H1 (cell line): ENCODE data around the gene PREX1. TPM values are rescaled to one million over a fixed set of nuclear protein-coding genes. Genes with fewer than 3 reads are reported as not detected.

Experiments used
- CTCF ChIA-PET: fragments of 300-600 bp; sonication (Branson Sonifier 250); formaldehyde crosslinking; loops from one replicate; lab custom pipeline; 2021; ENCODE audit not compliant: partially characterized antibody; lab: Charles Lee
- POLR2A ChIA-PET: fragments of 300-600 bp; sonication (Branson Sonifier 250); formaldehyde crosslinking; loops from one replicate; lab custom pipeline; 2021; ENCODE audit warnings: inconsistent platforms; ENCODE audit not compliant: partially characterized antibody; lab: Charles Lee
- DNase-seq, 2 experiments: peaks; one replicate each; pipeline versions ENCODE4 v3.0.0 to v3.0.0-alpha.2; 2010 to 2022; ENCODE audit warnings: low spot score in 2 of 2, low read depth in 1 of 2, mixed read lengths in 1 of 2
- FAIRE-seq: peaks from 2 replicates; lab custom pipeline; 2011; peaks lifted over from hg19 to GRCh38; lab: Jason Lieb, UNC
- H2AFZ ChIP-seq: 2 replicates; pipeline ENCODE4 v1.8.1; 2012; ENCODE audit warnings: low read length, inconsistent platforms
- H2AK5ac ChIP-seq: 2 replicates; pipeline ENCODE4 v1.6.1; 2013; ENCODE audit warnings: low read depth, low read length
- H2BK120ac ChIP-seq: replicated peaks from 2 replicates; pipeline ENCODE3; 2013; ENCODE audit warnings: low read depth, low read length, inconsistent platforms
- H2BK12ac ChIP-seq: 2 replicates; pipeline ENCODE4 v1.6.1; 2013; ENCODE audit warnings: low read depth, low read length
- H2BK15ac ChIP-seq: 2 replicates; pipeline ENCODE4 v1.6.1; 2013; ENCODE audit warnings: low read length
- H2BK20ac ChIP-seq: 2 replicates; pipeline ENCODE4 v1.6.1; 2013; ENCODE audit warnings: low read length
- H2BK5ac ChIP-seq: 2 replicates; pipeline ENCODE4 v1.6.1; 2013; ENCODE audit warnings: low read depth, low read length
- H3K14ac ChIP-seq: 2 replicates; pipeline ENCODE4 v1.6.1; 2013; ENCODE audit warnings: inconsistent platforms; ENCODE audit not compliant: insufficient read length
- H3K18ac ChIP-seq: 2 replicates; pipeline ENCODE4 v1.6.1; 2013; ENCODE audit warnings: low read length; ENCODE audit errors: extremely low read depth
- H3K23ac ChIP-seq: 2 replicates; pipeline ENCODE4 v1.6.1; 2013; ENCODE audit warnings: inconsistent platforms; ENCODE audit not compliant: insufficient read length
- H3K23me2 ChIP-seq: 2 replicates; pipeline ENCODE4 v1.6.1; 2013; ENCODE audit warnings: low read depth, low read length
- H3K27ac ChIP-seq: 2 replicates; pipeline ENCODE4 v1.6.1; 2011; ENCODE audit warnings: low read depth, low read length, inconsistent platforms
- H3K27me3 ChIP-seq, 4 experiments: replicated peaks in 1 of 4; 1 replicate in 1 of 4; 2 replicates in 3 of 4; pipeline versions ENCODE4 v1.6.1 to v1.8.1; 2011 to 2013; ENCODE audit warnings: low read length in 3 of 4, mild to moderate bottlenecking in 3 of 4, inconsistent platforms in 2 of 4, mixed read lengths in 2 of 4, moderate library complexity in 1 of 4; ENCODE audit not compliant: control insufficient read depth in 3 of 4, insufficient read depth in 3 of 4; ENCODE audit errors: extremely low read depth in 1 of 4
- H3K36me3 ChIP-seq, 4 experiments: 2 replicates each; pipeline versions ENCODE4 v1.6.1 to v1.8.1; 2011 to 2013; ENCODE audit warnings: mild to moderate bottlenecking in 4 of 4, low read length in 3 of 4, moderate library complexity in 2 of 4, control low read depth in 1 of 4, inconsistent platforms in 1 of 4; ENCODE audit not compliant: insufficient read depth in 4 of 4, control insufficient read depth in 2 of 4
- H3K4ac ChIP-seq: replicated peaks from 2 replicates; pipeline ENCODE3; 2013; ENCODE audit warnings: low read length, low read depth, mixed read lengths, inconsistent platforms; ENCODE audit not compliant: insufficient read length
- H3K4me1 ChIP-seq, 4 experiments: replicated peaks in 1 of 4; 1 replicate in 1 of 4; 2 replicates in 3 of 4; pipeline versions ENCODE4 v1.6.1 to v1.8.1; 2011 to 2013; ENCODE audit warnings: low read length in 3 of 4, inconsistent platforms in 2 of 4, mixed read lengths in 1 of 4; ENCODE audit not compliant: insufficient read depth in 4 of 4, control insufficient read depth in 3 of 4
- H3K4me2 ChIP-seq, 2 experiments: 2 replicates each; pipeline versions ENCODE4 v1.6.1 to v1.8.1; 2011 to 2013; ENCODE audit warnings: low read depth in 2 of 2, low read length in 2 of 2, control low read depth in 1 of 2, inconsistent platforms in 1 of 2, mild to moderate bottlenecking in 1 of 2; ENCODE audit not compliant: insufficient read depth in 1 of 2
- H3K4me3 ChIP-seq, 4 experiments: fragments of 200-600, 300-600 bp in 1 of 4; sonication (generic), shearing (Covaris generic), sonication (Bioruptor Twin) in 1 of 4; 2 replicates each; pipeline versions ENCODE4 v1.5.1 to v1.8.1; 2011 to 2016; ENCODE audit warnings: low read length in 4 of 4, low read depth in 3 of 4, control low read depth in 2 of 4, inconsistent platforms in 2 of 4, mild to moderate bottlenecking in 2 of 4, mixed read lengths in 1 of 4, moderate library complexity in 1 of 4; ENCODE audit not compliant: insufficient read depth in 2 of 4; ENCODE audit errors: extremely low read depth in 1 of 4
- H3K56ac ChIP-seq: replicated peaks from 2 replicates; pipeline ENCODE3; 2013; ENCODE audit warnings: low read depth, mild to moderate bottlenecking, mixed read lengths, low read length, inconsistent platforms; ENCODE audit not compliant: insufficient read length
- H3K79me1 ChIP-seq: 2 replicates; pipeline ENCODE4 v1.6.1; 2013; ENCODE audit warnings: low read depth, low read length, control low read depth
- H3K79me2 ChIP-seq, 2 experiments: 2 replicates each; pipeline versions ENCODE4 v1.6.1 to v1.8.1; 2012 to 2013; ENCODE audit warnings: low read length in 2 of 2, mild to moderate bottlenecking in 2 of 2, inconsistent platforms in 1 of 2; ENCODE audit not compliant: insufficient read depth in 2 of 2, control insufficient read depth in 1 of 2
- H3K9ac ChIP-seq, 4 experiments: replicated peaks in 1 of 4; 1 replicate in 1 of 4; 2 replicates in 3 of 4; pipeline versions ENCODE4 v1.6.1 to v1.8.1; 2011 to 2013; ENCODE audit warnings: low read depth in 3 of 4, low read length in 3 of 4, control low read depth in 2 of 4, mild to moderate bottlenecking in 2 of 4, moderate library complexity in 2 of 4, inconsistent platforms in 1 of 4; ENCODE audit errors: extremely low read depth in 1 of 4
- H3K9me3 ChIP-seq, 2 experiments: 2 replicates each; pipeline versions ENCODE4 v1.6.1 to v1.8.1; 2012 to 2013; ENCODE audit warnings: mild to moderate bottlenecking in 2 of 2, moderate library complexity in 2 of 2, control low read depth in 1 of 2, inconsistent platforms in 1 of 2, low read depth in 1 of 2, low read length in 1 of 2, mixed read lengths in 1 of 2; ENCODE audit not compliant: insufficient read depth in 2 of 2
- H4K20me1 ChIP-seq, 2 experiments: replicated peaks in 1 of 2; 2 replicates each; pipeline versions ENCODE3 to v1.8.1; 2011 to 2013; ENCODE audit warnings: inconsistent platforms in 2 of 2, low read length in 2 of 2, mild to moderate bottlenecking in 1 of 2; ENCODE audit not compliant: insufficient read depth in 2 of 2, control insufficient read depth in 1 of 2
- H4K5ac ChIP-seq: 2 replicates; pipeline ENCODE4 v1.6.1; 2013; ENCODE audit warnings: low read length, low read depth, mixed read lengths, inconsistent platforms; ENCODE audit not compliant: insufficient read length
- H4K8ac ChIP-seq: 2 replicates; pipeline ENCODE4 v1.8.0; 2013; ENCODE audit warnings: mild to moderate bottlenecking, moderate library complexity, low read length, inconsistent platforms; ENCODE audit not compliant: insufficient read depth; ENCODE audit errors: extremely low read depth
- H4K91ac ChIP-seq: replicated peaks from 2 replicates; pipeline ENCODE3; 2013; ENCODE audit warnings: low read length, mixed read lengths, inconsistent platforms; ENCODE audit not compliant: insufficient read length
- EP300 ChIP-seq, 2 experiments: IDR thresholded peaks; 1 replicate in 1 of 2; 2 replicates in 1 of 2; pipeline ENCODE4 v1.6.1; 2011 to 2012; ENCODE audit warnings: low read depth in 2 of 2, low read length in 2 of 2, mild to moderate bottlenecking in 2 of 2, borderline replicate concordance in 1 of 2, inconsistent platforms in 1 of 2, moderate library complexity in 1 of 2
- WGBS, 2 experiments: shearing (Covaris generic) in 1 of 2; methylation state at CpG; one replicate each; pipeline versions ENCODE4 v1.1.6 to v1.1.7; 2013 to 2015; ENCODE audit warnings: low lambda C conversion rate in 2 of 2, mixed read lengths in 2 of 2, inconsistent platforms in 1 of 2, low coverage in 1 of 2, missing lambda C conversion rate in 1 of 2; ENCODE audit not compliant: insufficient replicate concordance in 2 of 2, insufficient coverage in 1 of 2, insufficient read length in 1 of 2; ENCODE audit errors: extremely low coverage in 1 of 2, missing lambda C conversion rate in 1 of 2; 5-methylcytosine and 5-hydroxymethylcytosine counted together
- polyA plus RNA-seq, 7 experiments: library from polyadenylated mRNA; depleted of rRNA in 3 of 7; stranded (reverse) in 5 of 7; unstranded in 2 of 7; fragments of >200 nt in 5 of 7; fragments of 200-250 nt in 2 of 7; gene quantifications; 1 replicate in 5 of 7; 2 replicates in 1 of 7; 4 replicates in 1 of 7; pipeline versions ENCODE4 v1.2.1 to v1.2.3, GENCODE V29; 2011 to 2013; ENCODE audit warnings: missing spikeins in 2 of 7, mixed read lengths in 2 of 7
- total RNA-seq: library from RNA; stranded (reverse); fragmentation: NEBNext Ultra II Directional; extraction: Animal tissue kit (Norgen Biotek cat#: 25700); gene quantifications from 2 replicates; pipeline ENCODE4 v1.2.1, GENCODE V29; 2021
- TF ChIP-seq, protein P1 (sequence below): IDR thresholded peaks from 2 replicates; pipeline ENCODE4 v1.6.1; 2011; ENCODE audit warnings: low read length, improper control_type of control experiment

The PREX1 gene
- total and polyA plus RNA-seq, 2 of the 8 experiments (the other 6 are each of a cell fraction or from before 2014, with no cell fraction given) = 10.7 to 12.8 TPM

- Histone ChIP-seq H2BK120ac (no peak overlapping the region), H4K91ac (no peak overlapping the region), H3K4me2 (no peak overlapping the region), H3K18ac (no peak overlapping the region), H3K23ac (no peak overlapping the region), H3K9ac (no peak overlapping the region), H2BK5ac (no peak overlapping the region), H2AFZ (no peak overlapping the region), H3K27ac (no peak overlapping the region), H4K8ac (no peak overlapping the region), H3K23me2 (no peaks in the 10 kb centered on the region), H3K4me3 (no peak overlapping the region), H4K20me1 (no peaks in the 10 kb centered on the region), H3K14ac (no peak overlapping the region), H3K36me3 (no peaks in the 10 kb centered on the region), H3K79me1 (no peaks in the 10 kb centered on the region), H3K79me2 (no peaks in the 10 kb centered on the region), H3K4me1 (peaks cover 0 to 3% (median 0%) of the 10 kb centered on the region in 4 experiments; a peak in 3 of 7 replicates), H3K4ac (no peak overlapping the region), H2BK12ac (no peak overlapping the region), H3K56ac (no peak overlapping the region), H2BK15ac (no peak overlapping the region), H3K27me3 (no peaks in the 10 kb centered on the region), H4K5ac (no peak overlapping the region), H3K9me3 (no peaks in the 10 kb centered on the region), H2BK20ac (no peak overlapping the region), H2AK5ac (no peak overlapping the region)
- POLR2A ChIA-PET = interaction anchor here (1.2 to 1.6 kb wide), 3 partner anchors 11 to 17 kb away, joined by 3 to 7 read pairs (median 4); no protein-coding TSS in a partner anchor
- DNase-seq (no peak), FAIRE-seq (no peak)
- no peak for TF ChIP-seq EP300 (IDR thresholded peaks at IDR 0.05; ENCODE audit: borderline replicate concordance in 1 of 2, low read depth in 2 of 2, low read length in 2 of 2)
- TF ChIP-seq, protein P1, sequence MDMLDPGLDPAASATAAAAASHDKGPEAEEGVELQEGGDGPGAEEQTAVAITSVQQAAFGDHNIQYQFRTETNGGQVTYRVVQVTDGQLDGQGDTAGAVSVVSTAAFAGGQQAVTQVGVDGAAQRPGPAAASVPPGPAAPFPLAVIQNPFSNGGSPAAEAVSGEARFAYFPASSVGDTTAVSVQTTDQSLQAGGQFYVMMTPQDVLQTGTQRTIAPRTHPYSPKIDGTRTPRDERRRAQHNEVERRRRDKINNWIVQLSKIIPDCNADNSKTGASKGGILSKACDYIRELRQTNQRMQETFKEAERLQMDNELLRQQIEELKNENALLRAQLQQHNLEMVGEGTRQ = peak; percentile 56
- WGBS, 2 experiments = 86% methylated on average over 8 of the region's 8 CpGs; no CpG with 5 or more reads in 1 of the 2 experiments
- CTCF ChIA-PET = interaction anchor here (1.0 to 1.7 kb wide), 3 partner anchors 36 to 167 kb away, joined by 3 to 6 read pairs (median 4); no protein-coding TSS in a partner anchor
Measured at GRCh38 chr20:48737434-48738093, 90.2 kb downstream of the PREX1 start.
